ENCODE results near the gene FLRT3. TPM values are rescaled to one million over a fixed set of nuclear protein-coding genes. Genes with fewer than 3 reads are reported as not detected.

The FLRT3 gene
- total and polyA plus RNA-seq, 2 donors (not counting 1 experiment from before 2014, with no cell fraction given), result not detected

DNA sequence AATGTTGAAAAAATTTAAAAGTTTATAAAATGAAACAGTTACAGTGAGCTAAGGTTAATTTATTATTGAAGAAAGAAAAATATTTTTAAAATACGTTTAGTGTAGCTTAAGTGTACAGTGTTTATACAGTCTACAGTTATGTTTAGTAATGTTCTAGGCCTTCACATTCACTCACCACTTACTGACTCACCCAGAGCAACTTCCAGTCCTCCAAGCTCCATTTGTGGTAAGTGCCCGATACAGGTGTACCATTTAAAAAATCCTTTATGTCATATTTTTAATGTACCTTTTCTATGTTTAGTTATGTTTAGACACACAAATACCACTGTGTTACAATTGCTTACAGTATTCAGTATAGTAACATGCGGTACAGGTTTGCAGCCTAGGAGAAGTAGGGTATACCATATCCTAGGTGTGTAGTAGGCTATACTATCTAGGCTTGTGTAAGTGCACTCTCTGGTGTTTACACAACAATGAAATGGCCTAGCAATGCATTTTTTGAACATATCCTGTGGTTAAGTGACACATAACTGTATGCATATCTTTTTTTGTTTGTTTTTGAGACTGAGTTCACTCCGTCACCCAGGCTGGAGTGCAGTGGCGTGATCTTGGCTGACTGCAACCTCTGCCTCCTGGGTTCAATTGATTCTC lies 26.3 kb downstream of the FLRT3 start:
- Mint-ChIP-seq H3K9me3 (ENCODE audit: insufficient read depth) (no peaks in the 10 kb centered on the region), H3K4me1 (no peaks in the 10 kb centered on the region), H3K4me3 (no peak overlapping the region), H3K27me3 (peaks cover 3% of the 10 kb centered on the region), H3K27ac (no peak overlapping the region)
- Histone ChIP-seq H3K4me1 (ENCODE audit: control insufficient read depth in 2 of 2, insufficient read depth in 2 of 2, low read length in 2 of 2) (no peaks in the 10 kb centered on the region), H3K4me2 (replicated peaks; ENCODE audit: low read depth, low read length, poor library complexity, severe bottlenecking) (no peak overlapping the region), H3K27ac (ENCODE audit: low read length in 2 of 2) (no peak overlapping the region), H3K9me3 (ENCODE audit: control extremely low read depth in 1 of 3, control insufficient read depth in 2 of 3, insufficient read depth in 1 of 3, low read length in 2 of 3) (no peaks in the 10 kb centered on the region), H3K9ac (ENCODE audit: low read length) (no peak overlapping the region), H3K27me3 (replicated peaks in 1 of 4; ENCODE audit: control extremely low read depth in 1 of 4, control insufficient read depth in 3 of 4, insufficient read depth in 4 of 4, low read length in 3 of 4) (no peaks in the 10 kb centered on the region), H4K20me1 (ENCODE audit: control insufficient read depth, insufficient read depth, low read length, poor library complexity, severe bottlenecking) (no peaks in the 10 kb centered on the region), H2AFZ (ENCODE audit: insufficient read depth, low read depth, low read length, poor library complexity, severe bottlenecking) (no peak overlapping the region), H3K36me3 (replicated peaks in 1 of 2; ENCODE audit: control extremely low read depth in 1 of 2, control insufficient read depth in 1 of 2, extremely low read depth in 1 of 2, insufficient read depth in 2 of 2, low read length in 1 of 2) (no peaks in the 10 kb centered on the region), H3K79me2 (ENCODE audit: control insufficient read depth, insufficient read depth, low read length) (no peaks in the 10 kb centered on the region), H3K4me3 (ENCODE audit: control extremely low read depth in 1 of 5, extremely low read depth in 1 of 5, insufficient read depth in 1 of 5, low read depth in 2 of 5, low read length in 4 of 5) (no peak overlapping the region)
- ATAC-seq (ENCODE audit: low read depth), result no peak
- intact Hi-C loops (cut with micrococcal nuclease), result no loop called here
- no peak for TF ChIP-seq EZH2 (IDR thresholded peaks at IDR 0.05; ENCODE audit: borderline replicate concordance, insufficient read depth, low read depth, low read length, poor library complexity, severe bottlenecking)
- TF ChIP-seq, protein P1, sequence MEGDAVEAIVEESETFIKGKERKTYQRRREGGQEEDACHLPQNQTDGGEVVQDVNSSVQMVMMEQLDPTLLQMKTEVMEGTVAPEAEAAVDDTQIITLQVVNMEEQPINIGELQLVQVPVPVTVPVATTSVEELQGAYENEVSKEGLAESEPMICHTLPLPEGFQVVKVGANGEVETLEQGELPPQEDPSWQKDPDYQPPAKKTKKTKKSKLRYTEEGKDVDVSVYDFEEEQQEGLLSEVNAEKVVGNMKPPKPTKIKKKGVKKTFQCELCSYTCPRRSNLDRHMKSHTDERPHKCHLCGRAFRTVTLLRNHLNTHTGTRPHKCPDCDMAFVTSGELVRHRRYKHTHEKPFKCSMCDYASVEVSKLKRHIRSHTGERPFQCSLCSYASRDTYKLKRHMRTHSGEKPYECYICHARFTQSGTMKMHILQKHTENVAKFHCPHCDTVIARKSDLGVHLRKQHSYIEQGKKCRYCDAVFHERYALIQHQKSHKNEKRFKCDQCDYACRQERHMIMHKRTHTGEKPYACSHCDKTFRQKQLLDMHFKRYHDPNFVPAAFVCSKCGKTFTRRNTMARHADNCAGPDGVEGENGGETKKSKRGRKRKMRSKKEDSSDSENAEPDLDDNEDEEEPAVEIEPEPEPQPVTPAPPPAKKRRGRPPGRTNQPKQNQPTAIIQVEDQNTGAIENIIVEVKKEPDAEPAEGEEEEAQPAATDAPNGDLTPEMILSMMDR (IDR thresholded peaks at IDR 0.05), result no peak
- ChIA-PET CTCF (no interaction called here), POLR2A (no interaction called here)
- DNase-seq, result no peak
- 85% methylated on average over 2 of the region's 5 CpGs for WGBS (ENCODE audit: insufficient coverage)

DNA sequence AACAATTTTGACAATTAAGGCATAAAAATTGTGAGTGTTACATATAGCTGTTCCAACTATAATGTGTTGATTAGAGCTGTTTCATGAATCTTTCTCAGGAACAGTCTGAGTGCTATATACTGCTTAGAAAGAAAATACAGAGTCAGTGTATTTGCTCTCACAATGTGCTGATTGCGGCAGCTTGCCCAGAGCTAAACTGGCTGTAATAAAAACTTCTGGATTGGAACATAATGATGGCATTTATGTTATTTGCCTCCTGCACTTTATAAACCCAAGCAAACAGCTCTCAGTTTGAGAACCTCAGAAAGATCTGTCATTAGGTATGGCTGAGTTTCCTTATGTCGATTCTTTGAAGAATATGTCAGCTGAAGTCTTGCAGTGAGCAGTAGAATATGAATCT lies 29.5 kb downstream of the FLRT3 start:
- intact Hi-C loops (cut with micrococcal nuclease), result no loop called here
- Mint-ChIP-seq H3K4me3 (no peak overlapping the region), H3K27ac (no peak overlapping the region), H3K4me1 (peaks cover 1% of the 10 kb centered on the region), H3K27me3 (peaks cover 3% of the 10 kb centered on the region), H3K9me3 (ENCODE audit: insufficient read depth) (no peaks in the 10 kb centered on the region)
- no peaks in the 10 kb centered on the region for H3K9me3 ChIP-seq (ENCODE audit: control extremely low read depth in 1 of 3, control insufficient read depth in 2 of 3, insufficient read depth in 1 of 3, low read length in 2 of 3)
- no peak overlapping the region for H3K27ac ChIP-seq (ENCODE audit: low read length in 2 of 2)
- H3K27me3 ChIP-seq (replicated peaks in 1 of 4; ENCODE audit: control extremely low read depth in 1 of 4, control insufficient read depth in 3 of 4, insufficient read depth in 4 of 4, low read length in 3 of 4), result no peaks in the 10 kb centered on the region
- no peak overlapping the region for H2AFZ ChIP-seq (ENCODE audit: insufficient read depth, low read depth, low read length, poor library complexity, severe bottlenecking)
- ChIA-PET POLR2A (no interaction called here), CTCF (interaction anchor here (0.8 kb wide), 1 partner anchor 9 kb away, joined by 3 read pairs; no protein-coding TSS in a partner anchor)
- no CpG with 5 or more reads among the region's 2 CpGs for WGBS (ENCODE audit: insufficient coverage)
- no peak overlapping the region for H3K4me2 ChIP-seq (replicated peaks; ENCODE audit: low read depth, low read length, poor library complexity, severe bottlenecking)
- H4K20me1 ChIP-seq (ENCODE audit: control insufficient read depth, insufficient read depth, low read length, poor library complexity, severe bottlenecking), result no peaks in the 10 kb centered on the region
- ATAC-seq (ENCODE audit: low read depth) (no peak), DNase-seq (no peak)
- no peak overlapping the region for H3K9ac ChIP-seq (ENCODE audit: low read length)
- no peaks in the 10 kb centered on the region for H3K4me1 ChIP-seq (ENCODE audit: control insufficient read depth in 2 of 2, insufficient read depth in 2 of 2, low read length in 2 of 2)
- no peaks in the 10 kb centered on the region for H3K79me2 ChIP-seq (ENCODE audit: control insufficient read depth, insufficient read depth, low read length)
- no peak for TF ChIP-seq EZH2 (IDR thresholded peaks at IDR 0.05; ENCODE audit: borderline replicate concordance, insufficient read depth, low read depth, low read length, poor library complexity, severe bottlenecking)
- TF ChIP-seq, protein P1 (IDR thresholded peaks at IDR 0.05), result no peak
- H3K4me3 ChIP-seq (ENCODE audit: control extremely low read depth in 1 of 5, extremely low read depth in 1 of 5, insufficient read depth in 1 of 5, low read depth in 2 of 5, low read length in 4 of 5), result no peak overlapping the region
- no peaks in the 10 kb centered on the region for H3K36me3 ChIP-seq (replicated peaks in 1 of 2; ENCODE audit: control extremely low read depth in 1 of 2, control insufficient read depth in 1 of 2, extremely low read depth in 1 of 2, insufficient read depth in 2 of 2, low read length in 1 of 2)

Measured in B cell (primary cell).